Progenitor cell of endocrine pancreas (in vitro differentiated cells): ENCODE measurements around the gene KCNIP4. TPM values are rescaled to one million over a fixed set of nuclear protein-coding genes. Genes with fewer than 3 reads are reported as not detected.

Source experiments
- DNase-seq: peaks from one replicate; pipeline ENCODE4 v3.0.0; 2021; ENCODE audit warnings: low spot score; ENCODE audit not compliant: unreplicated experiment
- H3K27ac Mint-ChIP-seq: 2 replicates; pipeline ENCODE4 v1.8.0; 2021; ENCODE audit warnings: mild to moderate bottlenecking, moderate library complexity, mixed read lengths
- H3K27me3 Mint-ChIP-seq: 2 replicates; pipeline ENCODE4 v1.8.0; 2021; ENCODE audit warnings: mixed read lengths
- H3K36me3 Mint-ChIP-seq: 2 replicates; pipeline ENCODE4 v1.8.0; 2022; ENCODE audit warnings: mixed read lengths; ENCODE audit not compliant: insufficient read depth
- H3K4me1 Mint-ChIP-seq: 2 replicates; pipeline ENCODE4 v1.8.0; 2021; ENCODE audit warnings: low read depth, mixed read lengths
- H3K4me3 Mint-ChIP-seq: 2 replicates; pipeline ENCODE4 v1.8.0; 2021; ENCODE audit warnings: low read depth, mild to moderate bottlenecking, moderate library complexity, mixed read lengths
- H3K9me3 Mint-ChIP-seq: 2 replicates; pipeline ENCODE4 v1.8.0; 2021; ENCODE audit warnings: low read depth, mixed read lengths
- CTCF ChIP-seq: fragments of 200-600 bp; sonication (generic); IDR thresholded peaks from one replicate; pipeline ENCODE4 v1.5.0; 2021; ENCODE audit warnings: antibody characterized with exemption, mild to moderate bottlenecking; ENCODE audit not compliant: unreplicated experiment
- total RNA-seq: library from RNA; stranded (reverse); gene quantifications from 2 replicates; pipeline ENCODE4 v1.2.1, GENCODE V29; 2021

KCNIP4 gene
- total RNA-seq, 1 donor from 2014 or later = 0.43 TPM

- Mint-ChIP-seq H3K27ac (no peak overlapping the region), H3K4me3 (no peak overlapping the region), H3K27me3 (peaks cover 30% of the 10 kb centered on the region), H3K9me3 (no peaks in the 10 kb centered on the region), H3K4me1 (peaks cover 10% of the 10 kb centered on the region), H3K36me3 (no peaks in the 10 kb centered on the region)
- TF ChIP-seq CTCF = no peak
- DNase-seq = no peak
These were observed 1049.0 kb downstream of the KCNIP4 start for GRCh38 chr4:20899591-20899990.

GRCh38 chr4:20895988-20896387 is 1052.6 kb downstream of the KCNIP4 start:
- TF ChIP-seq CTCF = no peak
- Mint-ChIP-seq H3K4me1 (peaks cover 12% of the 10 kb centered on the region), H3K9me3 (no peaks in the 10 kb centered on the region), H3K36me3 (no peaks in the 10 kb centered on the region), H3K4me3 (no peak overlapping the region), H3K27me3 (peaks cover 48% of the 10 kb centered on the region), H3K27ac (no peak overlapping the region)
- DNase-seq = no peak

GRCh38 chr4:20895208-20895607 is 1053.4 kb downstream of the KCNIP4 start:
- Mint-ChIP-seq H3K9me3 (no peaks in the 10 kb centered on the region), H3K4me3 (no peak overlapping the region), H3K27me3 (peaks cover 49% of the 10 kb centered on the region), H3K4me1 (peaks cover 6% of the 10 kb centered on the region), H3K27ac (no peak overlapping the region), H3K36me3 (no peaks in the 10 kb centered on the region)
- no peak for TF ChIP-seq CTCF
- no peak for DNase-seq

- H3K36me3 Mint-ChIP-seq = no peaks in the 10 kb centered on the region
- H3K27me3 Mint-ChIP-seq = peaks cover 28% of the 10 kb centered on the region
- H3K9me3 Mint-ChIP-seq = no peaks in the 10 kb centered on the region
These were observed 1057.8 kb downstream of the KCNIP4 start for GRCh38 chr4:20890761-20891160.

GRCh38 chr4:20889901-20890300 is 1058.7 kb downstream of the KCNIP4 start:
- H3K4me3 Mint-ChIP-seq = no peak overlapping the region
- DNase-seq = no peak
- peaks cover 4% of the 10 kb centered on the region for H3K4me1 Mint-ChIP-seq
- H3K27ac Mint-ChIP-seq = no peak overlapping the region
- peaks cover 24% of the 10 kb centered on the region for H3K27me3 Mint-ChIP-seq
- TF ChIP-seq CTCF = no peak
- no peaks in the 10 kb centered on the region for H3K9me3 Mint-ChIP-seq
- no peaks in the 10 kb centered on the region for H3K36me3 Mint-ChIP-seq

More at GRCh38 chr4:20890761-20891160, 1057.8 kb downstream of the KCNIP4 start:
- H3K4me3 Mint-ChIP-seq = no peak overlapping the region
- DNase-seq = no peak
- peaks cover 4% of the 10 kb centered on the region for H3K4me1 Mint-ChIP-seq
- no peak overlapping the region for H3K27ac Mint-ChIP-seq
- no peak for TF ChIP-seq CTCF
